ENCODE results near the gene ARFGEF2.

- TF ChIP-seq CTCF (IDR thresholded peaks at IDR 0.05; ENCODE audit: poor library complexity) (no peak), EZH2 (IDR thresholded peaks at IDR 0.05; ENCODE audit: borderline replicate concordance) (no peak), EZH2phosphoT487 (IDR thresholded peaks at IDR 0.05; ENCODE audit: low read depth, severe bottlenecking, unreplicated experiment) (no peak)
Measured at GRCh38 chr20:48916699-48917098, 4.8 kb upstream of the ARFGEF2 start.
